SU-DHL-6 (cell line): ENCODE results near the gene PON3.
"Not testable (repeated sequence)": the region's sequence is repeated elsewhere in the genome, so short reads cannot be mapped to it uniquely, and the experiment has no call there.

Experiments used
- H2AFZ ChIP-seq: fragments of 200-600 bp; sonication (generic); 2 replicates; pipeline ENCODE4 v1.6.1; 2014; ENCODE audit warnings: low read depth, mild to moderate bottlenecking, moderate library complexity, mixed read lengths, antibody characterized with exemption, low read length; ENCODE audit not compliant: severe bottlenecking
- H3F3A ChIP-seq: fragments of 200-600 bp; shearing (Covaris generic); 2 replicates; pipeline ENCODE4 v1.6.0; 2016; ENCODE audit warnings: antibody characterized with exemption, mild to moderate bottlenecking; ENCODE audit not compliant: insufficient read depth
- H3K27ac ChIP-seq: fragments of 200-600 bp; sonication (generic); 2 replicates; pipeline ENCODE4 v1.5.1; 2016; ENCODE audit warnings: low read depth, mild to moderate bottlenecking, low read length, moderate library complexity, mixed read lengths
- H3K27me3 ChIP-seq: fragments of 200-600 bp; sonication (generic), shearing (Covaris generic); 2 replicates; pipeline ENCODE4 v1.6.0; 2014; ENCODE audit warnings: mild to moderate bottlenecking, low read length
- H3K36me3 ChIP-seq: fragments of 200-600 bp; sonication (generic); 2 replicates; pipeline ENCODE4 v1.6.1; 2014; ENCODE audit warnings: mild to moderate bottlenecking, low read length, mixed read lengths
- H3K4me2 ChIP-seq: fragments of 300-600, 200-600 bp; shearing (Covaris generic), sonication (generic); 2 replicates; pipeline ENCODE4 v1.6.0; 2014; ENCODE audit warnings: low read length, low read depth, mild to moderate bottlenecking; ENCODE audit not compliant: poor library complexity, severe bottlenecking
- H3K4me3 ChIP-seq: fragments of 200-600 bp; sonication (generic); 2 replicates; pipeline ENCODE4 v1.5.1; 2014; ENCODE audit warnings: antibody characterized with exemption, low read length, mild to moderate bottlenecking, mixed read lengths; ENCODE audit not compliant: insufficient read depth, poor library complexity, severe bottlenecking
- H3K79me2 ChIP-seq: fragments of 200-600 bp; sonication (generic); 2 replicates; pipeline ENCODE4 v1.6.1; 2014; ENCODE audit warnings: mild to moderate bottlenecking, low read length, moderate library complexity; ENCODE audit not compliant: insufficient read depth
- H3K9ac ChIP-seq: fragments of 200-600 bp; sonication (generic); 2 replicates; pipeline ENCODE4 v1.7.0; 2014; ENCODE audit warnings: mild to moderate bottlenecking, low read length
- H3K9me2 ChIP-seq: fragments of 200-600 bp; sonication (generic); replicated peaks from 2 replicates; pipeline ENCODE4 v1.6.1; 2014; ENCODE audit warnings: low read length; ENCODE audit not compliant: insufficient read depth
- H3K9me3 ChIP-seq: fragments of 200-600 bp; sonication (generic); 2 replicates; pipeline ENCODE4 v1.6.1; 2014; ENCODE audit warnings: low read length, mixed read lengths; ENCODE audit not compliant: insufficient read depth
- H4K20me1 ChIP-seq: fragments of 200-600 bp; sonication (generic); 2 replicates; pipeline ENCODE4 v1.6.1; 2014; ENCODE audit warnings: low read depth, mild to moderate bottlenecking, antibody characterized with exemption, low read length, moderate library complexity, mixed read lengths
- CTCF ChIP-seq: fragments of 200-600 bp; sonication (generic); IDR thresholded peaks from one replicate; pipeline ENCODE4 v1.5.1; 2017; ENCODE audit warnings: antibody characterized with exemption, mild to moderate bottlenecking, low read length, moderate library complexity; ENCODE audit not compliant: insufficient read depth, poor library complexity, severe bottlenecking
- EZH2phosphoT487 ChIP-seq: fragments of 200-600 bp; sonication (generic), shearing (Covaris generic); conservative IDR thresholded peaks from 2 replicates; pipeline ENCODE4 v1.6.1; 2018; ENCODE audit warnings: mild to moderate bottlenecking, antibody characterized with exemption, low read length, moderate library complexity, mixed read lengths

Gene PON3

GRCh38 chr7:95394370-95394769 is 1.8 kb downstream of the PON3 start:
- H3K9ac ChIP-seq = no peak overlapping the region
- no peaks in the 10 kb centered on the region for H3F3A ChIP-seq
- no peaks in the 10 kb centered on the region for H4K20me1 ChIP-seq
- H3K4me3 ChIP-seq = no peak overlapping the region
- H3K4me2 ChIP-seq = no peak overlapping the region
- TF ChIP-seq EZH2phosphoT487 (no peak), CTCF (no peak)
- no peaks in the 10 kb centered on the region for H3K9me2 ChIP-seq
- no peak overlapping the region for H2AFZ ChIP-seq
- H3K79me2 ChIP-seq = no peaks in the 10 kb centered on the region
- no peaks in the 10 kb centered on the region for H3K36me3 ChIP-seq
- H3K9me3 ChIP-seq = no peaks in the 10 kb centered on the region
- H3K27ac ChIP-seq = no peak overlapping the region
- no peaks in the 10 kb centered on the region for H3K27me3 ChIP-seq

GRCh38 chr7:95391761-95392160 is 4.4 kb downstream of the PON3 start:
- no peak for TF ChIP-seq EZH2phosphoT487
- no peak for TF ChIP-seq CTCF
- H4K20me1 ChIP-seq = no peaks in the 10 kb centered on the region
- no peaks in the 10 kb centered on the region for H3K36me3 ChIP-seq
- no peak overlapping the region for H3K9ac ChIP-seq
- H3K27me3 ChIP-seq = no peaks in the 10 kb centered on the region
- no peaks in the 10 kb centered on the region for H3K9me3 ChIP-seq
- no peaks in the 10 kb centered on the region for H3K79me2 ChIP-seq
- H3F3A ChIP-seq = no peaks in the 10 kb centered on the region
- no peak overlapping the region for H3K27ac ChIP-seq
- no peak overlapping the region for H3K4me3 ChIP-seq
- H3K9me2 ChIP-seq = no peaks in the 10 kb centered on the region
- H2AFZ ChIP-seq = no peak overlapping the region
- no peak overlapping the region for H3K4me2 ChIP-seq

- Histone ChIP-seq H3K9ac (no peak overlapping the region), H3K9me2 (no peaks in the 10 kb centered on the region), H3K4me2 (no peak overlapping the region), H3K36me3 (no peaks in the 10 kb centered on the region), H3F3A (no peaks in the 10 kb centered on the region), H2AFZ (no peak overlapping the region), H3K4me3 (no peak overlapping the region), H3K27ac (no peak overlapping the region), H3K9me3 (no peaks in the 10 kb centered on the region), H3K79me2 (no peaks in the 10 kb centered on the region), H3K27me3 (no peaks in the 10 kb centered on the region), H4K20me1 (no peaks in the 10 kb centered on the region)
- TF ChIP-seq CTCF (no peak), EZH2phosphoT487 (no peak)
Observed at GRCh38 chr7:95389516-95389915, 6.7 kb downstream of the PON3 start.

GRCh38 chr7:95379457-95379856 is 16.7 kb downstream of the PON3 start:
- not testable (repeated sequence) for H3F3A ChIP-seq, H2AFZ ChIP-seq, H3K36me3 ChIP-seq, H3K27ac ChIP-seq, H4K20me1 ChIP-seq, H3K4me2 ChIP-seq, H3K9me2 ChIP-seq, H3K27me3 ChIP-seq, H3K9me3 ChIP-seq, H3K9ac ChIP-seq, H3K79me2 ChIP-seq, H3K4me3 ChIP-seq
